Fibroblast of pulmonary artery (primary cell): ENCODE measurements around the gene DCDC2.
A peak's percentile ranks its signal among the peaks of the same experiment; 100 is the strongest.

Source experiments
- DNase-seq: peaks from one replicate; pipeline ENCODE4 v3.0.0-alpha.2; 2010; ENCODE audit warnings: low read depth
- H3K4me3 ChIP-seq: replicated peaks from 2 replicates; pipeline ENCODE4 v1.5.1; 2011; ENCODE audit warnings: low read depth, mild to moderate bottlenecking, control low read depth, low read length, moderate library complexity
- CTCF ChIP-seq: IDR thresholded peaks from 2 replicates; pipeline ENCODE4 v1.5.1; 2011; ENCODE audit warnings: mild to moderate bottlenecking, control low read depth, low read length, inconsistent platforms; ENCODE audit errors: missing control alignments

Gene DCDC2

GRCh38 chr6:24397631-24398030 is 39.8 kb upstream of the DCDC2 start:
- TF ChIP-seq CTCF = no peak
- no peak for DNase-seq
- no peak overlapping the region for H3K4me3 ChIP-seq

GRCh38 chr6:24396824-24397223 is 39.0 kb upstream of the DCDC2 start:
- no peak for TF ChIP-seq CTCF
- H3K4me3 ChIP-seq = no peak overlapping the region
- DNase-seq = no peak

GRCh38 chr6:24394780-24395437 is 37.0 kb upstream of the DCDC2 start:
- DNase-seq = peak; percentile 63
- no peak for TF ChIP-seq CTCF
- no peak overlapping the region for H3K4me3 ChIP-seq

GRCh38 chr6:24394061-24394779 is 36.4 kb upstream of the DCDC2 start:
- no peak overlapping the region for H3K4me3 ChIP-seq
- TF ChIP-seq CTCF = no peak
- no peak for DNase-seq

- no peak for DNase-seq
- no peak for TF ChIP-seq CTCF
- no peak overlapping the region for H3K4me3 ChIP-seq
These were observed 34.0 kb upstream of the DCDC2 start for GRCh38 chr6:24391756-24392405.

GRCh38 chr6:24391208-24391607 is 33.3 kb upstream of the DCDC2 start:
- DNase-seq = no peak
- TF ChIP-seq CTCF = no peak
- no peak overlapping the region for H3K4me3 ChIP-seq

- no peak for TF ChIP-seq CTCF
- no peak overlapping the region for H3K4me3 ChIP-seq
- DNase-seq = no peak
These were observed 30.0 kb upstream of the DCDC2 start for GRCh38 chr6:24387818-24388217.
